Karpas-422 (cell line): ENCODE data around the gene KCTD4. TPM values are rescaled to one million over a fixed set of nuclear protein-coding genes. Genes with fewer than 3 reads are reported as not detected.
"Not testable (repeated sequence)": the region's sequence is repeated elsewhere in the genome, so short reads cannot be mapped to it uniquely, and the experiment has no call there.

Experiments used
- DNase-seq: peaks from one replicate; pipeline ENCODE4 v3.0.0-alpha.2; 2015
- H2AFZ ChIP-seq: fragments of 200-600 bp; sonication (generic); 2 replicates; pipeline ENCODE4 v1.6.1; 2014; ENCODE audit warnings: antibody characterized with exemption, low read length, mixed read lengths
- H3K27ac ChIP-seq: fragments of 200-600 bp; sonication (generic); 2 replicates; pipeline ENCODE4 v1.5.1; 2014; ENCODE audit warnings: mild to moderate bottlenecking, low read length, moderate library complexity
- H3K27me3 ChIP-seq: fragments of 200-600 bp; sonication (generic); 2 replicates; pipeline ENCODE4 v1.6.1; 2014; ENCODE audit warnings: low read length, mixed read lengths
- H3K36me3 ChIP-seq: fragments of 200-600 bp; sonication (generic); 2 replicates; pipeline ENCODE4 v1.6.1; 2014; ENCODE audit warnings: low read length, mixed read lengths; ENCODE audit not compliant: insufficient read depth
- H3K4me1 ChIP-seq: fragments of 200-600 bp; sonication (generic); 2 replicates; pipeline ENCODE4 v1.6.1; 2014; ENCODE audit warnings: mild to moderate bottlenecking, low read length, mixed read lengths
- H3K4me2 ChIP-seq: fragments of 200-600 bp; sonication (generic); 2 replicates; pipeline ENCODE4 v1.6.1; 2014; ENCODE audit warnings: low read length, low read depth, mild to moderate bottlenecking; ENCODE audit not compliant: poor library complexity, severe bottlenecking
- H3K4me3 ChIP-seq: fragments of 200-600 bp; sonication (generic); 2 replicates; pipeline ENCODE4 v1.5.1; 2014; ENCODE audit warnings: mild to moderate bottlenecking, antibody characterized with exemption, low read length, mixed read lengths
- H3K79me2 ChIP-seq: fragments of 200-600 bp; sonication (generic); 2 replicates; pipeline ENCODE4 v1.6.1; 2014; ENCODE audit warnings: mild to moderate bottlenecking, low read length, mixed read lengths
- H3K9ac ChIP-seq: fragments of 200-600 bp; sonication (generic); 2 replicates; pipeline ENCODE4 v1.6.0; 2014; ENCODE audit warnings: low read length
- H3K9me2 ChIP-seq: fragments of 200-600 bp; sonication (generic), shearing (Covaris generic); replicated peaks from 2 replicates; pipeline ENCODE4 v1.6.0; 2014; ENCODE audit warnings: mild to moderate bottlenecking, low read length, moderate library complexity; ENCODE audit not compliant: insufficient read depth
- H3K9me3 ChIP-seq: fragments of 300-700, 200-600 bp; sonication (generic); 2 replicates; pipeline ENCODE4 v1.6.1; 2014; ENCODE audit warnings: low read length, mixed read lengths
- H4K20me1 ChIP-seq: fragments of 200-600 bp; sonication (generic); 2 replicates; pipeline ENCODE4 v1.6.1; 2014; ENCODE audit warnings: mild to moderate bottlenecking, antibody characterized with exemption, low read length, low read depth; ENCODE audit not compliant: insufficient read depth
- total RNA-seq: library from RNA; depleted of rRNA; stranded (reverse); fragments of >200 nt; shearing (Covaris generic); gene quantifications from 2 replicates; pipeline ENCODE4 v1.2.3, GENCODE V29; 2014; ENCODE audit warnings: low replicate concordance

KCTD4 gene
- total RNA-seq, 1 experiment from 2014 or later: not detected

- no peaks in the 10 kb centered on the region for H3K9me3 ChIP-seq
- peaks cover 17% of the 10 kb centered on the region; the same call in 1 of the 2 replicates for H3K4me1 ChIP-seq
Measured at GRCh38 chr13:45196096-45196495, 4.7 kb downstream of the KCTD4 start.

GRCh38 chr13:45195421-45195820 lies 5.4 kb downstream of the KCTD4 start:
- Histone ChIP-seq H3K79me2 (peaks cover 81% of the 10 kb centered on the region), H3K27ac (no peak overlapping the region), H3K4me2 (no peak overlapping the region), H3K4me3 (no peak overlapping the region), H3K27me3 (no peaks in the 10 kb centered on the region), H3K36me3 (no peaks in the 10 kb centered on the region), H3K4me1 (peaks cover 17% of the 10 kb centered on the region; the same call in 1 of the 2 replicates), H3K9me3 (no peaks in the 10 kb centered on the region), H3K9me2 (no peaks in the 10 kb centered on the region), H3K9ac (no peak overlapping the region), H2AFZ (no peak overlapping the region), H4K20me1 (no peaks in the 10 kb centered on the region)
- DNase-seq: no peak

More at GRCh38 chr13:45196096-45196495, 4.7 kb downstream of the KCTD4 start:
- H3K27ac ChIP-seq: no peak overlapping the region
- no peak overlapping the region for H3K9ac ChIP-seq
- H3K4me2 ChIP-seq: no peak overlapping the region
- no peaks in the 10 kb centered on the region for H3K9me2 ChIP-seq
- no peaks in the 10 kb centered on the region for H4K20me1 ChIP-seq
- H3K4me3 ChIP-seq: no peak overlapping the region
- H3K79me2 ChIP-seq: peaks cover 83% of the 10 kb centered on the region
- no peaks in the 10 kb centered on the region for H3K36me3 ChIP-seq
- H2AFZ ChIP-seq: no peak overlapping the region
- no peak for DNase-seq
- no peaks in the 10 kb centered on the region for H3K27me3 ChIP-seq

GRCh38 chr13:45194081-45194939 lies 6.5 kb downstream of the KCTD4 start:
- Histone ChIP-seq H3K36me3 (no peaks in the 10 kb centered on the region), H3K4me1 (peaks cover 17% of the 10 kb centered on the region), H3K27ac (no peak overlapping the region), H3K9me3 (no peaks in the 10 kb centered on the region), H3K27me3 (no peaks in the 10 kb centered on the region), H3K79me2 (peaks cover 82% of the 10 kb centered on the region), H3K4me3 (no peak overlapping the region), H4K20me1 (no peaks in the 10 kb centered on the region), H3K9me2 (no peaks in the 10 kb centered on the region), H3K4me2 (no peak overlapping the region), H2AFZ (no peak overlapping the region), H3K9ac (no peak overlapping the region)
- DNase-seq: no peak

- H3K27me3 ChIP-seq: no peaks in the 10 kb centered on the region
- no peak overlapping the region for H2AFZ ChIP-seq
- no peak overlapping the region for H3K4me2 ChIP-seq
- H3K9me3 ChIP-seq: no peaks in the 10 kb centered on the region
- no peaks in the 10 kb centered on the region for H4K20me1 ChIP-seq
- peaks cover 5% of the 10 kb centered on the region; the same call in 1 of the 2 replicates for H3K36me3 ChIP-seq
- H3K79me2 ChIP-seq: peaks cover 80% of the 10 kb centered on the region
- no peak for DNase-seq
- no peak overlapping the region for H3K9ac ChIP-seq
- H3K9me2 ChIP-seq: no peaks in the 10 kb centered on the region
- H3K27ac ChIP-seq: peak overlapping the region; percentile 5; the same call in 1 of the 2 replicates
- no peak overlapping the region for H3K4me3 ChIP-seq
- H3K4me1 ChIP-seq: peaks cover 17% of the 10 kb centered on the region
Measured at GRCh38 chr13:45191874-45192273, 9.0 kb downstream of the KCTD4 start.

GRCh38 chr13:45189511-45189910 lies 11.3 kb downstream of the KCTD4 start:
- H3K9me2 ChIP-seq, H3K27ac ChIP-seq, H2AFZ ChIP-seq, H3K27me3 ChIP-seq, H3K4me3 ChIP-seq, H4K20me1 ChIP-seq, H3K4me2 ChIP-seq, H3K9ac ChIP-seq, DNase-seq, H3K36me3 ChIP-seq, H3K9me3 ChIP-seq: not testable (repeated sequence)
- peaks cover 76% of the 10 kb centered on the region for H3K79me2 ChIP-seq
- peaks cover 17% of the 10 kb centered on the region for H3K4me1 ChIP-seq

GRCh38 chr13:45189077-45189476 lies 11.8 kb downstream of the KCTD4 start:
- Histone ChIP-seq H3K79me2 (peaks cover 74% of the 10 kb centered on the region), H3K4me1 (peaks cover 17% of the 10 kb centered on the region)
- not testable (repeated sequence) for H3K9me3 ChIP-seq, DNase-seq, H3K9me2 ChIP-seq, H3K4me3 ChIP-seq, H4K20me1 ChIP-seq, H3K27me3 ChIP-seq, H3K4me2 ChIP-seq, H3K36me3 ChIP-seq, H3K27ac ChIP-seq, H3K9ac ChIP-seq, H2AFZ ChIP-seq

- no peak overlapping the region for H3K9ac ChIP-seq
- no peak overlapping the region for H3K4me3 ChIP-seq
- H3K79me2 ChIP-seq: peaks cover 79% of the 10 kb centered on the region
- H4K20me1 ChIP-seq: no peaks in the 10 kb centered on the region
- H3K9me3 ChIP-seq: no peaks in the 10 kb centered on the region
- H3K36me3 ChIP-seq: peaks cover 10% of the 10 kb centered on the region; the same call in 1 of the 2 replicates
- no peak overlapping the region for H3K4me2 ChIP-seq
- H3K4me1 ChIP-seq: peaks cover 2% of the 10 kb centered on the region; the same call in 1 of the 2 replicates
- H3K27ac ChIP-seq: no peak overlapping the region
- DNase-seq: no peak
- no peaks in the 10 kb centered on the region for H3K9me2 ChIP-seq
- H2AFZ ChIP-seq: no peak overlapping the region
- no peaks in the 10 kb centered on the region for H3K27me3 ChIP-seq
Measured at GRCh38 chr13:45185286-45185685, 15.6 kb downstream of the KCTD4 start.

- Histone ChIP-seq H3K27me3 (no peaks in the 10 kb centered on the region), H3K4me2 (no peak overlapping the region), H3K9me2 (no peaks in the 10 kb centered on the region), H3K4me3 (no peak overlapping the region), H3K27ac (no peak overlapping the region), H3K9me3 (no peaks in the 10 kb centered on the region), H4K20me1 (no peaks in the 10 kb centered on the region), H3K36me3 (peaks cover 10% of the 10 kb centered on the region; the same call in 1 of the 2 replicates), H3K4me1 (peaks cover 2% of the 10 kb centered on the region; the same call in 1 of the 2 replicates), H3K9ac (no peak overlapping the region), H3K79me2 (peaks cover 82% of the 10 kb centered on the region), H2AFZ (no peak overlapping the region)
- DNase-seq: no peak
Measured at GRCh38 chr13:45184693-45185092, 16.2 kb downstream of the KCTD4 start.
